Adrenal gland (tissue), 12 donors: ENCODE data around the gene RWDD1. TPM values are rescaled to one million over a fixed set of nuclear protein-coding genes. Genes with fewer than 3 reads are reported as not detected.

Source experiments
- DNase-seq, 7 donors: peaks; one replicate each; pipeline ENCODE4 v3.0.0-alpha.2; 2019 to 2020
- H3K27ac ChIP-seq, 5 donors: fragments of 200-600 bp; sonication (generic) in 4 of 5; 1 replicate in 3 of 5; 2 replicates in 2 of 5; pipeline versions ENCODE4 v1.5.1 to v1.8.0; 2016 to 2020; ENCODE audit warnings: mild to moderate bottlenecking in 1 of 5
- H3K27me3 ChIP-seq: fragments of 200-600 bp; 2 replicates; pipeline ENCODE4 v1.8.0; 2021
- H3K36me3 ChIP-seq, 2 donors: fragments of 200-600 bp; replicated peaks in 1 of 2; 1 replicate in 1 of 2; 2 replicates in 1 of 2; pipeline versions ENCODE4 v1.5.1 to v1.8.0; 2018 to 2022
- H3K4me1 ChIP-seq, 2 donors: fragments of 200-600 bp; replicated peaks in 1 of 2; 1 replicate in 1 of 2; 2 replicates in 1 of 2; pipeline versions ENCODE4 v1.5.1 to v1.8.0; 2018 to 2021
- H3K4me3 ChIP-seq, 4 donors: fragments of 200-600 bp; sonication (generic) in 3 of 4; one replicate each; pipeline ENCODE4 v1.5.1; 2016 to 2018
- H3K9me3 ChIP-seq, 3 donors: fragments of 200-600 bp; sonication (generic) in 1 of 3; replicated peaks in 1 of 3; 1 replicate in 2 of 3; 2 replicates in 1 of 3; pipeline versions ENCODE4 v1.5.1 to v1.8.0; 2016 to 2021
- POLR2A ChIP-seq, 2 donors: fragments of 450-650 bp; IDR thresholded peaks; one replicate each; pipeline ENCODE4 v1.6.1; 2017; ENCODE audit warnings: antibody characterized with exemption in 2 of 2, mild to moderate bottlenecking in 2 of 2, moderate library complexity in 1 of 2
- WGBS, 4 donors: extraction: QIAGEN DNeasy Blood & Tissue Kit in 2 of 4; methylation state at CpG; one replicate each; pipeline versions ENCODE4 v1.1.5 to v1.1.7; 2013 to 2017; 5-methylcytosine and 5-hydroxymethylcytosine counted together
- intact Hi-C, 2 donors: fragments of 100-400 bp; cut with DNase I; formaldehyde crosslinking; loops; one replicate each; pipeline versions ENCODE4 v1.14.1 to v1.15.0; 2022 to 2023
- polyA plus RNA-seq, 3 donors: library from polyadenylated mRNA; stranded (reverse); fragments of 200-250 nt in 2 of 3; fragments of 350-450 nt in 1 of 3; fragmentation: Illumina TruSeq in 1 of 3; extraction: RNeasy Lipid Tissue Mini Kit (QIAGEN cat#74804) in 1 of 3; gene quantifications; one replicate each; pipeline ENCODE4 v1.2.3, GENCODE V29; 2013 to 2014
- total RNA-seq, 9 donors: library from RNA; depleted of rRNA in 4 of 9; stranded (reverse); fragments of >200 nt in 4 of 9; fragments of 120-200 nt in 1 of 9; fragmentation: NEBNext Ultra II Directional in 1 of 9; extraction: Animal tissue kit (Norgen Biotek cat#: 25700) in 1 of 9; gene quantifications; one replicate each; pipeline versions ENCODE4 v1.1.0 to v1.2.4, GENCODE V29; 2013 to 2023
- TF ChIP-seq, protein P1 (sequence below), 6 experiments: fragments of 450-650 bp in 4 of 6; fragments of 200-600 bp in 2 of 6; sonication (generic) in 1 of 6; IDR thresholded peaks; 1 replicate in 5 of 6; 2 replicates in 1 of 6; pipeline versions ENCODE4 v1.5.1 to v1.8.0; 2016 to 2021; ENCODE audit warnings: antibody characterized with exemption in 6 of 6, mild to moderate bottlenecking in 2 of 6, moderate library complexity in 1 of 6
- donor health status: healthy with polysubstance abuse.
- donor health status: Bipolar disorder and iron deficiency.
- donor health status: DM: yes; HTN: yes; CAD: no.
- donor health status: DM: no; HTN: no; CAD: no.
- donor health status: DM: no; HTN: no; CAD: no.
- donor health status: DM: yes; HTN: yes; CAD: no.

Gene RWDD1
- total and polyA plus RNA-seq, 12 donors = 25.9 to 136 (median 50.8) TPM

DNA sequence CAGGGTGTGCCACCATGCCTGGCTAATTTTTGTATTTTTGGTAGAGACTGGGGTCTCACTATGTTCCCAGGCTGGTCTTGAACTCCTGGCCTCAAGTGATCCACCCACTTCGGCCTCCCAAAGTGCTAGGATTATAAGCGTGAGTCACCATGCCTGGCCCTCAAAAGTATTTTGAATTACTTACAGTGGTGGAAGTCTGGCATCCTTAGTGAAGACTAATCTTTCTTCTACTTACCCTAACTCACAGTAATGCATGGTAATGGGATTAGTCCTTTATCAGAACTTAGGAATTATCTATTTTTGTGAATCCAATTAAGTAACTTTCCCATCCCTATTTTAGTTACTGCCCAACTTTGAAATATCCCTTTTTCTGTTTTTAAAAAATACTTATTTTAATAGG is 3.9 kb downstream of the RWDD1 start:
- peaks cover 14 to 28% of the 10 kb centered on the region in 2 donors for H3K4me1 ChIP-seq
- TF ChIP-seq, protein P1, sequence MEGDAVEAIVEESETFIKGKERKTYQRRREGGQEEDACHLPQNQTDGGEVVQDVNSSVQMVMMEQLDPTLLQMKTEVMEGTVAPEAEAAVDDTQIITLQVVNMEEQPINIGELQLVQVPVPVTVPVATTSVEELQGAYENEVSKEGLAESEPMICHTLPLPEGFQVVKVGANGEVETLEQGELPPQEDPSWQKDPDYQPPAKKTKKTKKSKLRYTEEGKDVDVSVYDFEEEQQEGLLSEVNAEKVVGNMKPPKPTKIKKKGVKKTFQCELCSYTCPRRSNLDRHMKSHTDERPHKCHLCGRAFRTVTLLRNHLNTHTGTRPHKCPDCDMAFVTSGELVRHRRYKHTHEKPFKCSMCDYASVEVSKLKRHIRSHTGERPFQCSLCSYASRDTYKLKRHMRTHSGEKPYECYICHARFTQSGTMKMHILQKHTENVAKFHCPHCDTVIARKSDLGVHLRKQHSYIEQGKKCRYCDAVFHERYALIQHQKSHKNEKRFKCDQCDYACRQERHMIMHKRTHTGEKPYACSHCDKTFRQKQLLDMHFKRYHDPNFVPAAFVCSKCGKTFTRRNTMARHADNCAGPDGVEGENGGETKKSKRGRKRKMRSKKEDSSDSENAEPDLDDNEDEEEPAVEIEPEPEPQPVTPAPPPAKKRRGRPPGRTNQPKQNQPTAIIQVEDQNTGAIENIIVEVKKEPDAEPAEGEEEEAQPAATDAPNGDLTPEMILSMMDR (IDR thresholded peaks at IDR 0.05) = no peak
- no peak for TF ChIP-seq POLR2A (IDR thresholded peaks at IDR 0.05)
- intact Hi-C loops = no loop called here

DNA sequence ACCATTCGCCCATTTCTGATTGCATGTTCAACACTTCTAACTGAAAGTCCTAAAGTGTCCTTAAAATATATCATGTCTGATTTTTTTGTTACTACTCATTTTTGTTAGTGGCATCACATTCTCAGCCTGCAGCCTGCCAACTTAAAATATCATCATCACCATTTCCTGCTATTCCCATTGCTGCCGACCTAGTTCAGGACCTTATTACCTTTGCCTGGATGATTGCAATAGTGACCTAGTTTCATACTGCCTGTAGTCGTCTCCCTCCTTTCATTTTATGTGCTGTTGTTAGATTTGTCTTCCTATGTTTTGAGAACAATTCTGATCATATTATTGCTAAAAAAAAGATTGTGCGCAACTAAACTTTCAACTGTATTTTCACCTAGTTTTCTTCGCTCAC is 6.2 kb downstream of the RWDD1 start:
- Histone ChIP-seq H3K9me3 (no peaks in the 10 kb centered on the region), H3K4me3 (no peak overlapping the region), H3K27me3 (no peaks in the 10 kb centered on the region), H3K27ac (no peak overlapping the region), H3K4me1 (peaks cover 8 to 22% of the 10 kb centered on the region in 2 donors), H3K36me3 (peaks cover 0 to 12% of the 10 kb centered on the region in 2 donors)
- TF ChIP-seq, protein P1 (IDR thresholded peaks at IDR 0.05) = no peak
- TF ChIP-seq POLR2A (IDR thresholded peaks at IDR 0.05) = no peak
- intact Hi-C loops = no loop called here
- 59 to 64% (median 60%) methylated on average over 5 of the region's 5 CpGs for WGBS, 4 donors
- no peak for DNase-seq

More for the DNA sequence above, 3.9 kb downstream of the RWDD1 start:
- H3K27me3 ChIP-seq = no peaks in the 10 kb centered on the region
- no peaks in the 10 kb centered on the region for H3K9me3 ChIP-seq
- H3K4me3 ChIP-seq = no peak overlapping the region
- no peaks in the 10 kb centered on the region for H3K36me3 ChIP-seq
- no peak for DNase-seq
- WGBS, 4 donors = 79 to 94% (median 89%) methylated on average over 2 of the region's 2 CpGs
- H3K27ac ChIP-seq = no peak overlapping the region

DNA sequence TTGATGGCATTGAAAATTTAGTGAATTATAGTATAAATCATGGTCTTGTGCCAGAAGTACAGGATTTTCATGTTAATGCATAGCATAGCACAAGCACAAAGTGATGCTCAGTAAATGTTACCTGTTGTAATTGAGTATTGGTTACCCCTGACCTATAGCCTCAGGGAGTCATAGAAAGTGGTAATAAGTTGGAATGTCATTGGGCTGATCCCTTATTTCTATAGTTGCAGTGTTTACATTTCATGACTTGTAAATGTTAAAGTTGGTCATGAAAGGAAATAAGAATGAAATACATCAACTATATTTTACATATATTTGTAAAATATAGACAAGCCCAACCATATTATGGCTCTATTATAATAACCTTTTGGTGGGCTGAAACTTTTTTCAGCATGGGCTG is 7.0 kb downstream of the RWDD1 start:
- Histone ChIP-seq H3K36me3 (peaks cover 0 to 12% of the 10 kb centered on the region in 2 donors), H3K27ac (no peak overlapping the region), H3K4me3 (no peak overlapping the region), H3K27me3 (no peaks in the 10 kb centered on the region), H3K4me1 (peaks cover 0 to 17% of the 10 kb centered on the region in 2 donors), H3K9me3 (no peaks in the 10 kb centered on the region)
- DNase-seq = no peak
- intact Hi-C loops = no loop called here
- TF ChIP-seq, protein P1 (IDR thresholded peaks at IDR 0.05) = no peak
- no peak for TF ChIP-seq POLR2A (IDR thresholded peaks at IDR 0.05)

DNA sequence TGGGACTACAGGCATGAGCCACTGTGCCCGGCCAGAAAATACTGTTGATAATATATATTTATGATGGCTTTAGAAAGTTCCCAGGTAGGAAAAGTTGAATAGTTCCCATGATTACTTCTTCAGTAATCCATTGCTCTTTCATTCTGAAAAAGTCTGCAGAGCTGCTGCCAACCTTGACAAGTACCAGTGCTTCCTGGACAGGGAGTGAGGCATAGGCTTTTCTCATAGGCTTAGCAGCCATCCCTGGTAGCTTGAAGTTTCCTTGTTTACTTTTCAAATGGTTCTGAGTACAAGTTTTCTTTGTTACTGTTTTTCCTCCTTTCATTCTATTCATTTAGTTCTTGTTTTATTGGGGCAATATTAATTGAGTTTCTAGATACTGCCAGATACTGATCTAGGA is 7.8 kb downstream of the RWDD1 start:
- 90 to 100% (median 96%) methylated on average over 1 of the region's 1 CpG for WGBS, 4 donors
- Histone ChIP-seq H3K27me3 (no peaks in the 10 kb centered on the region), H3K27ac (no peak overlapping the region), H3K4me3 (no peak overlapping the region), H3K9me3 (no peaks in the 10 kb centered on the region), H3K36me3 (peaks cover 0 to 12% of the 10 kb centered on the region in 2 donors), H3K4me1 (peaks cover 0 to 14% of the 10 kb centered on the region in 2 donors)
- TF ChIP-seq, protein P1 (IDR thresholded peaks at IDR 0.05) = no peak
- no peak for TF ChIP-seq POLR2A (IDR thresholded peaks at IDR 0.05)
- no peak for DNase-seq
- intact Hi-C loops = no loop called here
